Upper lobe of left lung (tissue), 4 donors: ENCODE measurements around the gene MAGEA4.

Experiments used
- CTCF ChIP-seq, 6 experiments: fragments of 450-650 bp in 4 of 6; fragments of 200-600 bp in 2 of 6; sonication (generic) in 2 of 6; IDR thresholded peaks; one replicate each; pipeline ENCODE4 v1.5.1; 2016 to 2019; ENCODE audit warnings: antibody characterized with exemption in 6 of 6
- POLR2AphosphoS5 ChIP-seq, 2 donors: sonication (generic); formaldehyde crosslinking; IDR thresholded peaks; one replicate each; pipeline ENCODE4 v1.5.1; 2017; ENCODE audit warnings: antibody characterized with exemption in 2 of 2

GRCh38 chrX:151873096-151873495 lies 39.6 kb upstream of the MAGEA4 start:
- TF ChIP-seq CTCF (IDR thresholded peaks at IDR 0.05) (no peak), POLR2AphosphoS5 (IDR thresholded peaks at IDR 0.05) (no peak)
